NCI-H2029 (cell line): ENCODE results near the gene PPP1R2.
A peak's percentile ranks its signal among the peaks of the same experiment; 100 is the strongest.

ENCODE experiments used
- DNase-seq: peaks from one replicate; lab custom pipeline; 2025; lab: John Stamatoyannopoulos, UW

Gene PPP1R2

GRCh38 chr3:195565716-195566115, 22.6 kb upstream of the PPP1R2 start:
- no peak for DNase-seq

GRCh38 chr3:195563317-195563716, 20.2 kb upstream of the PPP1R2 start:
- no peak for DNase-seq

GRCh38 chr3:195559723-195560409, 16.7 kb upstream of the PPP1R2 start:
- DNase-seq = peak; percentile 49

- peak; percentile 74 for DNase-seq
These were observed 15.5 kb upstream of the PPP1R2 start for GRCh38 chr3:195558602-195559001.

GRCh38 chr3:195557322-195557721, 14.2 kb upstream of the PPP1R2 start:
- no peak for DNase-seq

GRCh38 chr3:195556390-195556789, 13.3 kb upstream of the PPP1R2 start:
- no peak for DNase-seq

- no peak for DNase-seq
These were observed 12.0 kb upstream of the PPP1R2 start for GRCh38 chr3:195555110-195555509.

DNA sequence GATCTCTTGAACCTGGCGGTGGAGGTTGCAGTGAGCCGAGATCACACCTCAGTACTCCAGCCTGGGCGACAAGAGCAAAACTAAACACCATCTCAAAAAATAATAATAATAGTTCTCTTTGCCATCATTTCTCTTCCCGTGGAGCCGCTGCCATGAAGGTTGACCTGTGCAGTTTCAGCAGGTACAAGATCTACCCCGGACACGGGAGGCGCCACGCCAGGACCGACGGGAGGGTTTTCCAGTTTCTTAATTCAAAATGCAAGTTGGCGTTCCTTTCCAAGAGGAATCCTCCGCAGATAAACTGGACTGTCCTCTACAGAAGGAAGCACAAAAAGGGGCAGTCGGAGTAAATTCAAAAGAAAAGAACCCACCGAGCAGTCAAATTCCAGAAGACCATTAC, 11.3 kb upstream of the PPP1R2 start:
- DNase-seq = no peak

- DNase-seq = no peak
These were observed 10.1 kb upstream of the PPP1R2 start for GRCh38 chr3:195553268-195553667.

- no peak for DNase-seq
These were observed 8.4 kb upstream of the PPP1R2 start for GRCh38 chr3:195551381-195551978.

DNA sequence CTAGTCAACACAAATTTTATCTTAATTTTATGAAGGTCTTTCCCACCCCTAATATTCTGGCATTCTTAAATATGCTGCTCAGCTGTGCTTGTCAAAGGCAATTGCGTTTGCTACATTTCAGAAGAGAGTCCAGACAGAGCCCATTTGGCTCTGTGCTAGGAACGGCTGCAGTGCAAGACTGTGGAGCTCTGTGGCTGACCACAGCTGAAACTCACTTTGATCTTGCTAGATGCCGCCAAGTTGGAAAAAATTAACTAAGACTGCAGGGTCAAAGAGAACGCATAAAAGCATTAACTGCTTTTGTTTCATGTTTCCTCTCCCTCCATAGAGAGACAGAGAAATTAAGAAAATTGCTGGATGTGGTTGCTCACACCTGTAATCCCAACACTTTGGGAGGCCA, 7.6 kb upstream of the PPP1R2 start:
- DNase-seq = no peak

DNA sequence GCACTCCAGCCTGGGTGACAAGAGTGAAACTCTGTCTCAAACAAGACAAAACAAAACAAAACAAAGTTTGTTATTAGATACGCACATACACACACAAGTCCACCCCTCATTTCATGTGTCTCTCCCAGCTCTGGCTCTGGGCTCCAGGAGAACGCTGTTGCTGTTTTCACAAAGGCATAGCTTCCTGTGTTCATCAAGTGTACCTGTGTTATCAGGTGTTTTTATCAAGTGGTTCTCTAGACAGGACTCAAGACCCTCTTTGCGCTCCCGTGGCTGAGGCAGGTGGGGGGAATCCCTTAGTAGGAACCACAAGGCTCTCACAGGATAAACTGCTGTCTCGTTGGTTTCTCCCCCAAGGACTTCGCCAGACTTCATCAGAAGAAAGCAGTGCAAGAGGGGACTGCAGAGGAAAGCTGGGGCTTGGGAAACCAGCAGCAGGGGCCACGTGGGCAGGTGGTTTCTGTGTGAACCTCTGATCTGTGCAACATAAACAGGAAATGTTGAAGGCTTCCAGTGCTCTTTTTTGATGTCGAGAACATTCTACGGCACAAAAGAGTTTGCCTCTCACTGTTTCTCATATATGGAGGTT, 6.9 kb upstream of the PPP1R2 start:
- no peak for DNase-seq

GRCh38 chr3:195548987-195549386, 5.9 kb upstream of the PPP1R2 start:
- DNase-seq = no peak

GRCh38 chr3:195548501-195548900, 5.4 kb upstream of the PPP1R2 start:
- no peak for DNase-seq

GRCh38 chr3:195548006-195548405, 4.9 kb upstream of the PPP1R2 start:
- DNase-seq = no peak

GRCh38 chr3:195546130-195546560, 3.0 kb upstream of the PPP1R2 start:
- no peak for DNase-seq

DNA sequence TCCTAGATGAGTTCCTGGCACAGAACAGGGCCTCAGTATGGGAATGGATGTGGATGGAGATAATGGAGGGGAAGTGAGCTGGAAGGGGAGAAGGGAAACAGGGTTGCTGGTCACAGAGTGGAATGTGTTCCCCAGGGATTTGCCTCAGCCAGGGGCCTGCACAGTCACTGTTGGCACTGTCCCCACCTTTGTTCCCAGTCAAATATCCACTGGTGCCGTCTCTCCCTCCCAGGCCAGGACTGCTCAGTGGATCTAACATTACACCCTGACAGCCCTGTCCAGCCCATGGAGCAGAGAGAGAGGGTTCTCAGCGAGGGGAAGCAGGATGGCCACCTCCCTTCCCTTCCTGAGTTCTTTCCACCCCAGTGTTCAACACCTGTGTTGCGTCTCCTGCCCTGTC, 1.5 kb upstream of the PPP1R2 start:
- DNase-seq = no peak

- no peak for DNase-seq
These were observed 1.1 kb upstream of the PPP1R2 start for GRCh38 chr3:195544230-195544536.

DNA sequence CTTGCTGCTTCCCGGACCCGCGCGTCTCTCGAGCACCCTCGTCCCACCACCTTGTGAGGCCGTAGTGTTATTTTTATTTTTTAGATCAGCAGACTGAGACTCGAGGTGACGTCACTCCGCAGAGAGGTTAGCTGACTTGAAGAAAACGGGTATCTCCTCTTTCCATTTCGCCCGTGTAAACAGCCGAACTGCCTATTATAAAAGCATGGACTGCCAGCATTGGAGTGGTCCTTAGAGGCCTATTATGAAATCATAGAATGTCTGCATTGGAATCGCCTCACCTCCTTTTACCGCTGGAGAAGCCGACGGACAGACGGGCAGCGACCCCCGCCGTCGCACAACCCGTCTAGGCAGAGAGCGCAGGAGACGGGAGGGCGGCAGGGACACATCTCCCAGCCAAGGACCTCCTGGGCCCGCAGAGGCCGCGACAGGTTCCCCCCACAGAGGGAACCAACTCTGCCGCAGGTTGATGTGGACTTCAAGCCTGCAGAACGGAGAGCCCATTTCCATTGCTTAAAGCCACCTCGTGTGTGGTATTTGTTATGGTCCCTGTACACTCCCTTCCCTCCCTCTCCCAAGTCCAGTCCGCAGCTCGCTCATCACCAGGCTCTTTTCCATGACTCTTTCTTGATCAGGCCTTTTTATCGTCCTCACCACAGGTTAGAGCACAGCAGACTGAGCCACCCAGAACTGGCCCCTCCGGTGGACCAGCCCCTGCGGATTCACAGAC, 540 bp upstream of the PPP1R2 start:
- DNase-seq = no peak

DNA sequence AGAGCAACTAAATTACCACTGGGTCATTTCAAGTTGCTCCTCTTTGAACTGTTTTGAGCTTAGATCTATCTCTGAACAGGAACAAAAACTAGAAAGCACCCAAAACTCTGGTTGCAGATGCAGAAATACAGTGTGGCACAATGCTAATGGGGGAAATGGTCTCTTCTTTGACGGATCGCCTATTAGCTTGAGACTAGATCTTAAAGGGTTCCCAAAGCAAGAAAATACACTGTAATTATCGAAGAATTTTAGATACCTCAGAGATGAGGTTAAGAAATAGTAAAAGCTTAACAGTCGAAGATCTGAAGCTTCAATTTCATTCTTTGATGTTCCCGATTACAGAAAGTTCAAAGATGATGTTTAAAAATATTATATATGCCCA, 818 bp downstream of the PPP1R2 start:
- no peak for DNase-seq

GRCh38 chr3:195540511-195540910, 2.6 kb downstream of the PPP1R2 start:
- DNase-seq = no peak

DNA sequence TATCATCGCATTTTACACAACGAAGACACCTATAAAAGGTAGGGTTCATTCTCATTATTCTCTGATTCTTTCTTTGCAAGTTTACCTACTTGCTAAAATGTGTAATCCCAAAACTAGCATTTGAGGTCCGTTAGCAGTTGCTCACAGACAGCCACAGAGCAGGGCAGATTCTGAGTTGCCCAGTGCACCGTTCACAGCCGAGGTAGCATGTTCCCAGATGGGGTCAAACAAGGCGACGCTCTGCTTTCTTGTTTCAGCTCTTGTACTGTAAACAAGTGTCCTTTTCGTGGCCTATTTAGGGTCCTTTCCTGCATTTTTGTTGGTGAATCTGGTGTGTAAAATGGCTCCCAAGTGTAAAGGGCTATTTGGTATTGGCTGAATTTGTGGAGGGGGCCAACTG, 3.1 kb downstream of the PPP1R2 start:
- DNase-seq = no peak

DNA sequence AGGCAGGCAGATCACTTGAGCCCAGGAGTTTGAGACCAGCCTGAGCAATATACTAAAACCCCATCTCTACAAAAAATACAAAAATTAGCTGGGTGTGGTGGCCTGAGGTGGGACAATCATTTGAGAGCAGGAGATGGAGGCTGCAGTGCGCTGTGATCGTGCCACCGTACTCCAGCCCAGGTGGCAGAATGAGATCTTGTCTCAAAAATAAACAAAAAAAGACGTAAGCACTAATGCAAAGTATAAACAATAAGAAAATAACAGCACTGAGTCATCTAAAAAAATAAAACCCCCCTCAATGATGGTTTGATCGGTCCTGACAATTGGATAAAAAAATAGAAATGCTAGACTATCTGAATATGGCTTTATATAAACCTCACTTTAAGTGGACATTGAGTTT, 3.6 kb downstream of the PPP1R2 start:
- no peak for DNase-seq
